Activated gamma-delta T cell (primary cell): ENCODE data around the gene DLG2.

Experiments
- DNase-seq: peaks from one replicate; lab custom pipeline; 2025; lab: John Stamatoyannopoulos, UW

Gene DLG2

GRCh38 chr11:83574519-83574918 is 2052.6 kb downstream of the DLG2 start:
- no peak for DNase-seq

DNA sequence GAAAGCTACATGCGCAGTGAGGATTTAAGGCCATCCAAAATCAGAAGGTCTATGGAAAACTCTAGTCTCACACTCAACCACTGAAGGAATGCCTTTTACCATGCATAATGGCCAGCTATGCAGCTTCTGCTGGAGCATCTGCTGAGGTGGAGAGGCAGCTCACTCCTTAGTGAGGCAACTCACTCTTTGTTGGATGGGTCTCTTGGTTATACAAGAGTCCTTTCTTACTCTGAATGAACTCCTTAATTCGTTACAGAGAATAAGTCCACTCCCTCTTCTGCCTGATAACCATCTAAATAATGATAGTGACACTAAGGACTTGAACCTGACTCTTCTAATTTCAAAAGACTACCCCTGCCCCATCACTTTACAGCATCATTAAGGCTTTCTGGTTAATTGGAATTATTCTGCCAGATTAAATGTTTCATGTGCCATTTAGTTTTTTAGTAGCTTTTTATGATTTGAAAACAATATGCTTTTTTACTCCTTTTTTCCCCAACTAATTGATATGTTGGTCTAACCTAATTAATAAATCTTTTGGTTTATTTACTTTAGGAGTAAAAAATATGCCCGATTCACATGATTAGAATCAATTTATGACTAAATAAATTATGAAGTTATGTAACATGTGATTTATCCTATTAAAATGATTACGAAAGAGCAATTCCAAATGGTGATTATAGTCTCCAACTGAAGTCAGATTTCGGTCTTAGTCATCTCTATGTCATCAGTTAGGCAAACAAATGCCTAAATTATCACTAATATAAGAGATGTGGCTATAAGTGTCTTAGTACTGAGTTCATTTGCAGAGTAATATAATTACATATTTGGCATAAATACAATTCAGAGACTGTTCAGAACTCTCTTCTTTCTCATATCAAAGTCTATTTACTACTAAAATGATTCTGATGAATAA is 2054.3 kb downstream of the DLG2 start:
- DNase-seq, result no peak

GRCh38 chr11:83571302-83571701 is 2055.8 kb downstream of the DLG2 start:
- no peak for DNase-seq

DNA sequence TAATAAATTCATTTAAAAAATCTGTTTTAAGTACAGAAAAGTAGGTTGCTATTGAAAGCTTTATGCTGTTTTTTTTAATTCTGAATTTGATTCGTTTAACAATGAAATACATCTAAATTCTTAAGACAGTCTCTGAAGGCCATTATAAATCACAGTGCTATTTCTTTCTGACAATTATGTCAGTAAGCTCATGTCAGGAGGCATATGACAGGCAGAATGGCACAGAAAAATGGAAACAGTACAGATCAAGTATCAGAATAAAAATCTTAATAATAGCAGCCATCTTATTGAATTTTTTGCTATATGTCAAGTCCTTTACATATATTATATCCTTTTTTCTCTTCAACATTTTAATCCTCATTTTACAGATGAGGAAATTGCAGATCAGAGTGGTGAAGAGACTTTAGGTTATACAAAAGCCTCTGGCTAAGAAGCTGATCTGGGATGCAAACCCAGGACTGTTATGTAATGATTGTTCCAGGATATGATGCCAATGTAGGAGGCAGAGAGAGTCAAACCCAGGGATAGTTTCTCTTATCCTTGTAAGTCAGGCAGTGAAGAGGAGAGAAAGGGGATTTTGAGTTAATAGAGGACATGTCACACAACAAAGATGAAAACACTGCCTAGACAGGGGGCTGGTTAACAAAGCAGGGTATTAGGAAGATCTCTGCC is 2057.9 kb downstream of the DLG2 start:
- DNase-seq, result no peak

DNA sequence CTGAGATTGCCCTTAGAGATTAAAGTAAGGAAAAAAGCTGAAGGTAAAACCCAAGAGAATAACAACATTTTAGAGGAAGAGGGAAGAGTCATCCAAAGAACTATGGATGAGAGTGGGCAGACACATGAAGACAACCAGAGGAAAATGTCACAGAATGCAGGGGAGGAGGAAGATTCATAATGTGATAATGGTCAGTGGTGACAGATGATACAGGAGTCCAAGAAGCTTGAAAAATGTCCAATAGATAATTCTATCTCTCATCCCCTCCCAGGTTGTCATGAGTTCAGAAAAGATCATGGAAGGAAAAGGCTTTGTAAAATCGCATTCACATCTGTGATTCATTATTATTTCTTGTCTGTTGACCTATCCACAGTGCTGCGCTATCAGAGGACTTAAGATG is 2058.6 kb downstream of the DLG2 start:
- no peak for DNase-seq

GRCh38 chr11:83566950-83567349 is 2060.2 kb downstream of the DLG2 start:
- no peak for DNase-seq

DNA sequence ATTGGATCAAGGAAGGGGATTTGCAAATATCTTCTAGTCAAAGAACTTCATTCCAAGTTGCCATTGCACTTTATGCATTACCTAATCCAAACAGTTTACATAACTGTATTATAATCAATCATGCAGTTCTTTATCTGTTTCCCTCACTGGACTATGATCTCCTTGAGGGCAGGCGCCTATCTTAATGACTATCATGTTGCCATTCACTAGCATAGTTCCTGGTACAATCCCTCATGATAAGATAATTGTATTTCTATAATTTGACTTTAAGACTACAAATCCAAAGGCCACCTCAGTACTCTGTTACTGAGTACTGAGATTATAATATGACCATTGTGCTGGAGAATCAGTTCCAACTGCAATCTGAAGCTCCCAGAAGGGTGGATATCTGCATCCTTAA is 2062.3 kb downstream of the DLG2 start:
- DNase-seq, result no peak

DNA sequence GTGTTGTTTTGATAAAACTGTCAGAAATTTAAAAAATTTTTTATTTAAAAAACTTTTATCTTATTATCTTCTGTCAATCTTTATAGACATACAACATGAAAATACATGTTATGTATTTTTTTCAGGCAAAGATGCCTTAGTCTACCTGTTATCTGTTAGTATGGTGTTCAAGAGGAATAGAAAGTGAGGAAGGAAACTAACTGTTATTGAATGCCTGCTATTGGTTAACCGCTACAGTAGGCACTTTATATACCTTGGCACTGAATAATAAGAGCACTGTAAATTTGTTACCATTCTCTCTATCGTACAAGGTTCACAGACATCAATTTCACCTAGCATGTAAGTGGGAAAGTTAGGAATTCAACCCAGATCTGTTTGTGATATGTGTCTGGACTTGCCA is 2068.9 kb downstream of the DLG2 start:
- DNase-seq, result no peak

DNA sequence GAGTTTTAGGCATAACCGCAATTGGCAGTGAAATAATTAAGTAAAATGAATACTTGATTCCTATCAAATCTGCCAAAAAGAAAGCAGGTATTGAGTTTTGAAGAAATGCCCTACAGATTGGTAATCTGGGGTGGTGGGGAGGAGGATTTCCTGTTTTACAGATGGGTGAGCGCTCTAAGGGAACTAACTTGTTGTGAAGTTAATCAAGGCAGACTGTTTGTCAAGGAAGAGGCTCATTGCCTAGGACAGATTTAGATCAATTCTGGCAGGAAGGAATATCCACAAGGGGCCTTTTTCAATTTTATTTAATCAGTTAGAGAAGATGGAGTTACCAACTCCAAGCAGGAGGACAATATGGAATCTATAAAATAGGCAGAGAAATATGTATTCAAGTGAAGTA is 2069.5 kb downstream of the DLG2 start:
- DNase-seq, result no peak

- DNase-seq, result no peak
Measured at GRCh38 chr11:83554876-83555275, 2072.3 kb downstream of the DLG2 start.

DNA sequence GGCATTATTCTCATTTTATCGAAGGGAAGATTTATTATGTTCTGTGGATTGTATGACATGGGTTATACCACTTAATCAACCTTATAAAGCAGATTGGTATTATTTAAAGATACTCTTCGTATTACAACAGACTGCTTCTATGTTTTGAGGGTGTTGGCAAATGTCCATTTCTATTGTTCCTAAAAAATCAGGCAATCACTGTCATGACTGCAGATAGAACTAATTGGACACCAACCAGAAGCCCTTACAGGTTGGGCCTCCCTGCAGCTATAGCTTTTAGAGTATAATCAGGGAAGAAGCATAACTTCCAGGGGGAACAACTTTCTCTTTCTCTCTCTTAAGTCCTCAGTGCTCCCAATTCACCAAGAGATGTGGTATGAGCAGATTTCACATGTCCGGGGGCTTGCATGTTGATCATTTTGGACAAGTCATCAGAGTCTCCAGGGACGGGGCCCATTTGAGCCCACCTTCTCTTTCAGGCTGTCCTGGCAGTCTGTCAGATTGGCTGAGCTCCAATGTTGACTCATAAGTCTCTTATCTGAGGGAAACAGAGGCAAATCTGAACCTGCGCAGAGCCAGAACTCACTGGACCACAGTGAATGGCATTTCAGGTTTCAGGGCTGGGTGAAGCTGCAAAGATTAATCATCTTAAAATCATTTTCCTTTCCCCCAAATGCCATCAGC is 2077.0 kb downstream of the DLG2 start:
- DNase-seq, result no peak

DNA sequence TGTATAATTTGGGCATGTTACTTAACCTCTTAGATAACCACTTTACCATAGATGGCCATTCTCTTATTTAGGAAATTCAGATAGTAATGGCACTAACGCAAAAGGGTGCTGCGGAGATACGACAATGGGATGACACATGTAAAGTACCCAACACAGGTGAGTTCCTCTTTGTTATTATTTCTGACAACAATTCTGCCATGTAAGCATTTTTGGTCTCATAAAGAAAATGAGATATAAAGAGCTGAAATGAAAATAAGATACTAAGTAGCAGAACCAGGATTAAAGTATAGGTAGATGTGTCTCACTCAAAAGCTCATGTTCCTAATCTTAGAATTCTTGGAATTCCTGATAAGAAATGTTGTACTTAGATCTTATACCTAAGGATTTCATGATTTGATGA is 2080.8 kb downstream of the DLG2 start:
- DNase-seq, result no peak

DNA sequence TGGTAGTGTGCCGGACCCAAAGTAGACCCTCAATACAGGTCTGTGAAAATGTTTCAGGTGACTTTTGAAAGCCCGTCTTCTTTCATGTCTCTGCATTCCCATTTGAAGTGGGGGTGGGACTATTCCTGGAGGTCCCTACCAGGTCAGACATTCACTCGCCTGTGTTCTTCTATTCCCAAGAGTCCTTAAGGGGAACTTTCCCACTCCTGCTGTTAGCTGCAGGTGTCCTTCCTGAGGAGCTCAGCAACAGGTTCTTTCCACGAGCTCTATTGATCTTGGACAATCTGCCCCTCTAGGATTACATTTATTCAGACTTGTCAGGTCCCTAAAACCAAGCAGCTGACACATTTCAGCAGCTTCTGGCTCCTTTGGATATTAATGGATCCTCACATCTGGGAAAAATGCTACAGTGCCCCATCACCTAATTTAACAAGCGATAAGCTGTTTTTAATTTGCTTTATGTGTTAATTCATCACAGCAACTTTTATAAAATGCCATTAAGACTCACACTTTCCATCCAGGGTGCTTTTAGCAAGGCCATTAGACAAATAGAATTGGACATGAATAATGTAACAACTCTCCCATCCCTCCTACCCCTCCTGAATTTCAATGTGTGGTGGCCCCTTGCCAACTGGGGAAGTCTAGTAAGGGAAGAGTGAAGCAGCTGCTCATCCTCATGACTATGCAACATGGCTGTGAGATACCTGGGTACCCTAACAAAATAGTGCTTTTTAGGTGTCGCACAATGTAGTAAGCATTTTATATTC is 2081.5 kb downstream of the DLG2 start:
- no peak for DNase-seq

DNA sequence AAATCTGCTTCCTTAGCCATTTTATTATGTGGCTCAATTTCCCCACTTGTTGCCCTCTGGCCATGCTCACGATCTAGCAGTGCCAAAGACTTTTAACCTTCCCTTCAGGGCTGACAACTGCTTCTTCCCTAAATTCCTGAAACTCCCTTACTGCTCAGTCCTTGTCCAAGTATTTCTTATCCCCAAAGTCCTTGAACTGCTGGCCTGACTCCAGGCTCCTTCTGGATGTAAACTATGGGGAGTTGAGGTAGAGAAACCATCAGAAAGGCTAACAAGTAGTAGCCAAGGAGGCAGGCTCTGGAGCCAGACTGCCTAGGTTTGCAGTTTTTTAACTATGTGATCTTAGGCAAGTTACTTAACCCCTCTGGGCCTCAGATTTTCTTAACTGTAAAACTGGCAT is 2082.3 kb downstream of the DLG2 start:
- no peak for DNase-seq

- no peak for DNase-seq
Measured at GRCh38 chr11:83543706-83544439, 2083.3 kb downstream of the DLG2 start.

GRCh38 chr11:83542861-83543260 is 2084.3 kb downstream of the DLG2 start:
- no peak for DNase-seq

DNA sequence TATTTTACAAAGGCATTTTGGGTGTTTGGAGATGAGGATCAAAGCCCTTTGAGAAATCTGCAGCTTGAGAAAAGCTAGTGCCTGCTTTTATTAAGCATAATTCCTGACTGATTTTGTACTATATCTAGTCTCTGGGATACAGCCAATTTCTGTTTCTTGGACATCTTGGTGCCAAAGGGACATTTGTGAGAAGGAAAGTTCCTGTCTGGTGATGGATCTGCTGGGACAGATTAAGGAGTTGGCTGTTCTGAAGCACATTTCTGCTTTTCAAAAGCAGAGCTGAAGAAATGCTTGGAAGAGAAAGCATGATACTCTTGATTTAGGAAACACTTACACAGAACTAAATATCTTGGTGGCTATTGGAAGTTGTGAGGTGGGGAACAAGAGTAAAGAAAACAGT is 2086.4 kb downstream of the DLG2 start:
- DNase-seq, result no peak

DNA sequence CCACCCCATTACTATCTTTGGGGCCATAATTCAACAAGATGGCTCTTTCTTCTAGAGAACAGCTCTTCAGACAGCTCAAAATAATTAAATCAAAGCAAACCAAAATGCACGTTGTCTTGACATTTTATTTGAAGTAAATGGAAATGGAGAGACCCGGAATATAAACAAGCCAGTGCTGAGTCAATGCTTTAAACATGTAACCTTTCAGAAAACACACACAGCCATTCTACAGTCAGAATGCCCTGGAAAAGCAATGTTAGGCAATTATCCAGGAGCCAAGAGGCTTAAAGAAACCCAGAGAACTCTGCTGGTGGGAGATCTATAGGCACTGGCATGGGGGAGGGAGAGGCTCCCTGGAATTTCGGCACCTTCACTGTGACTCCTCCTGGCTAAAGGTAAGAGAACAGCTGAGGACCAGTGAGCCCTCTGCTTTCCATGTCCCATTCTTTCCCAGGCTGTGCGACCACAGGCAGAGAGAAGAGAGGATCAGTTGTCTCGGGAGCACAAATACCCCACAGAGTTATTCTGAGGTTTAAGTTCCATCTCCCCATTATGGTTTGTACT is 2086.9 kb downstream of the DLG2 start:
- no peak for DNase-seq

DNA sequence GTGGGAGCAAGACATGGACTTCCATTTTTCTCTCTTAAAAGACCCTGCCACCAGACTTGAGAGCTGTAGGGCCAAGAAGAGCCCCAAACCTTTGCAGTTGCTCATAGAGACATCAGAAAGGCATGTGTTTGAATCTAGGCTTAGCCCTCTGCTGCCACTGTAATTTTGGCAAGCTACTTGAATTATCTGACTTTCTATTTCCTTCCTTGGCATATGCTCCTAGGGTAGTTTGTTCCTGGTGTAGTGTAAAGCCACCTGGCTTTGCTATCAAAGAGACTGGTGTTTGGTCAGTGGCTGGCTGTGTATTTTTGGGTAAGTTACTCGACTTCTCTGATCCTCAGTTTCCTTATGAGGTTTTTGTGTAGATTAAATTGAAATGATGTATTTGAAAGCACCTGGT is 2088.9 kb downstream of the DLG2 start:
- no peak for DNase-seq

- DNase-seq, result no peak
Measured at GRCh38 chr11:83537131-83537610, 2090.0 kb downstream of the DLG2 start.

- DNase-seq, result no peak
Measured at GRCh38 chr11:83533166-83533565, 2094.0 kb downstream of the DLG2 start.
